HG03571 (cell line): Measurements from ENCODE around the gene CCL11.

Experiments
- ATAC-seq: cut with Tn5 transposase; IDR thresholded peaks from one replicate; pipeline ENCODE4 v1.9.1; 2021; ENCODE audit not compliant: unreplicated experiment

Gene CCL11

DNA sequence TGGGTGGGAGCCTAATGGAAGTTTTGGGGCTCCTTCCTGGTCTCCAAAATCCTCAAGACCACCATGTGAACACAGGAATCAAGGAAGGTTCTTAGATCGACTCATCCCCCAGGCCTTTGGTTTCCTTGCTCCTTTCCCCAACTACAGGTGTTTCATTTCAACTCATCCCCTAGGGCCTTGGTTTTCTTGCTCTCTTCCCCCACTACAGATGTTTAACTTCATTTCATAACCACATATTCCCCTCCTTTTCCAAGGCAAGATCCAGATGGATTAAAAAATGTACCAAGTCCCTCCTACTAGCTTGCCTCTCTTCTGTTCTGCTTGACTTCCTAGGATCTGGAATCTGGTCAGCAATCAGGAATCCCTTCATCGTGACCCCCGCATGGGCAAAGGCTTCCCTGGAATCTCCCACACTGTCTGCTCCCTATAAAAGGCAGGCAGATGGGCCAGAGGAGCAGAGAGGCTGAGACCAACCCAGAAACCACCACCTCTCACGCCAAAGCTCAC, at the start of gene CCL11:
CCL11 (plus strand) TSS at position 457 of the 507 bp plus-strand sequence. CDS start 67 bp downstream, outside the sequence.
- ATAC-seq, result no peak

DNA sequence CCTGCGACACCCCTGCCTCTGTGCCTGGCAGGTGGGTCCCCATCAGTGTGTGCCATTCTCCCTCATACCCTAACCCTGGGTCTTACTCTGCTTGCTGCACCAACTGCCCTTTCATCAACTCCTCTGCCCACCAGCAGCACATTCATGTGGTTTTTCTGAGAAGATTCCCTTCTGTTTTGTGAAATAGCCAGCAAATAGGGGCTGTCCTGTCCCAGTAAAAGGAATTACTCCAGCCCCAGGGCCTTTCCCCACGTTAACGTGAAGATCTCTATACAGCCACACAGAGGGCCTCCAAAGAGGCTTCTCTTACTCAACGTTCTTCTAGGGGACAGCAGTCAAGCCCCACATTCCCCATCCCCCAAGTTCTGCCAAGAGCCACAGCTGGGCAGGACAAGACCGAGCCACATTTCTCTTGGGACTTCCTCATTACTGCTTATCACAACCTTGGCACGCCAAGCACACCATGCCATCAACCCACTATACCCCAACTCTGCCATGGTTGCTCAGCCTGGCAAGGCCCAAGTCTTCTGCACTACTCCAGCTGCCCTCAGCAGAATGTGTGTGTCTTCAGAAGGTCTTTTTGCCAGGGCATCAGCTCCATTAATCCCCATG, 49.2 kb upstream of the CCL11 start:
- ATAC-seq, result no peak

DNA sequence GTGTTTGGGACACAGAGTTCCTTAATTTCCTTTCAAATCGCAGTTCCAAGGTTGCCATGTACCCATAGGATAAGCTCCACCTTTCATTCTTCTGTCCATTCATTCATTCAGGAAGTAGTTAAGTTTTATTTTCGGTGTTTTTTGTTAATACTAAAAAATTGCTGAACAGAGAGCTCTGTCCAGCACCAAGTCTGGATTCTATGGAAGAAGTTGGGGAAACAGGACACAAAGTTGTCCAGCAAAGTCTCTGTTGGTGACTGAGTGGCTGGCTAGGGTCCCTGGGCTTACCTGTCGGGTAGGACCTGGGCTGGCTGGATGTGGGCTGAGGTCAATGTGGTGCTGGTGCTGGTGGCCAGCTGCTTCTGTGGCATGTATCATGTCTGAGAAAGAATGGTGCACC, 48.1 kb upstream of the CCL11 start:
- no peak for ATAC-seq

DNA sequence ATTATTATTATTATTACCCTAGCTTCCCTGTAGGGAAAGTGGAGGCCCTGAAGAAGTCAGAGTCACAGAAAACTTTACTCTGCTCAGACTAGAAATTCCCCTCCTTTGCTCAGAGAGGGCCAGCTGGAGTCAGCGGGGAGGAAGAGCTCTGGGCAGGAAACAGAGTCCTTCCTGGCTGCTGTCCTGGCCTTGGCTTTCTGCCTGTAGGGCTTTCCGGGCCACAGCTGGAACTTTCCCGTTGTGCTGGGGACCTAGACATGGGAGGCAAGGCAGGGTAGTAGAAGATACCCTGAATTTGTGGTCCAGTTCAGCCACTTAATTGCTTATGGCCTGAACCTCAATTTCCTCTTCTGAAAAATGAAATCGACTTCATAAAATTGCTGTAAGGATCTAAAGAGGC, 44.5 kb upstream of the CCL11 start:
- no peak for ATAC-seq

DNA sequence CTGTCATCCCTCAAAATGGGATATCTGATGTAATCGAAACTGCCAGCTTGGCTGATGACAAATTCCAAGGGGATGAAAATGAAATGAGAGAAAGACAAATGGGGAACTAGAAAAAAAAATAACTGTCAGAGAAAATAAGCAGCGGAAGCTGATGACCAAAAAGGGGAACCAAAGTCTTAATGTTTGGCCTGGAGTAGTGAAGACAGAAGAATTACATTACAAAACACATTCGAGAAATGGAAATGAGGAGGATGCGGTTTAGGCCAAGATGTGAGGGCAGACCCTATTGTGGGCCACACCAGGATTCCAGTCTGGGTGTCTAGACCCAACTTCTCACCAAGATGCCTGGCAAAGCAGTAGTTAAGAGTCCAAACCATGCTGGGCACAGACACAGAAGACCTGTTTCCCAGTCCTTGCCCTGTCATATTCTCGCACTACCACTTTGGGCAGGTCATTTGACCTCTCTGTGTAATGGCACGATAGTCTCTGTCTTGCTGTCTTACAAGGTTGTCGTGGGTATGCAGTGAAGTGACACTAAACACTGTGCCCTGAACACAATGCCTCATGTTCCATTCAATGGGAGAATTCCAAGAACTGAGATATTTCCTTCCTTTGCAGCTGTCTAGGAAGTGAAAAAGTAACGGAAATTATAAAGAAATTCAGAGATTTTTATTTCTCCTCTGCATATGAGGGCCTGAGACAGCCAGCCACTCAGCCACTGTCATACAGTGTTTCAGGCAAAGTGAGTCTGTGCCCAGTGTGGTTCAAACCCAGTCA, 42.8 kb upstream of the CCL11 start:
- ATAC-seq, result no peak

DNA sequence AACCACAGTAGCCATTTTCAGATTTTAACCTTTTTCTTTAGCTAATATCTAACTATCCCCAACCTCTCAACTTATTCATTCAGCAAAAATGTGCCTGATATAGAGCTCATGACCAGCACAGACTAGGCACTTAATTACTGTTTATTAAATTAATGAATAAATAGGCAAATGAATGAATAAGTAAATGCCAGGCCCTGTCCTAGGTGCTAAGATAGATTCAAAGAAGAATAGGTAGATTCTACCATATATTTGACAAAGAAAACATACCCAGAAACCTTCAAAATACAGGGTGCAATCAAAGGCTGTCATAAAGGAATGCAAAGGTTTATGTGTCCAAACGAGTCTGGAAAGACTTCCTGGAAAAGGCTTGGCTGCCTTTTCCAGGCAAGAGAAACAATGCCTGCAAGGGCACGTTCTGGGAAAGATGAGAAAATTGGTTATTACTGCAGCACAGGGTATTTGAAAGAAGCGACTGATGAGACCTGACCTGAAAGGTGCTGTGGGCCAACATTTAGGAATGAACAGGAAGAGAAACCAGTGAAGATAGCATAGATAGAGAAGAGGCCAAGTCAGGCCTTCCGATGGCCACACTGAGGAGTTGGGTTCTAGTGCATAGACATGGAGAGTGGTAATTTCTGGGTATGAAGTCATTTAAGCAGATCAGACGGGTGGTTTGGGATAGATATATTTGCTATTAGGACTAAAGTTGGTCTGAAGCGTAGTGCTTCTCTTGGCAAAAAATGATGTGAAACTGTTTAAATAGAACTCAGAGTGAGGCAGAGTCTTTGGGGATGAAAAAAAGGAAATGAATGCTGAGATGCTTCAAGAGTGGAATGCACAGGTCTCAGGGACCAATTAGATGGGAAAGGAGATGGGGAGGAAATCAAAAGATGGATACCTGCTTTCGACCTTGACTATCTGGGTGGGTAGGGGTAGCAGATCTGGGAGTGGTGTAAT, 41.9 kb upstream of the CCL11 start:
- no peak for ATAC-seq

DNA sequence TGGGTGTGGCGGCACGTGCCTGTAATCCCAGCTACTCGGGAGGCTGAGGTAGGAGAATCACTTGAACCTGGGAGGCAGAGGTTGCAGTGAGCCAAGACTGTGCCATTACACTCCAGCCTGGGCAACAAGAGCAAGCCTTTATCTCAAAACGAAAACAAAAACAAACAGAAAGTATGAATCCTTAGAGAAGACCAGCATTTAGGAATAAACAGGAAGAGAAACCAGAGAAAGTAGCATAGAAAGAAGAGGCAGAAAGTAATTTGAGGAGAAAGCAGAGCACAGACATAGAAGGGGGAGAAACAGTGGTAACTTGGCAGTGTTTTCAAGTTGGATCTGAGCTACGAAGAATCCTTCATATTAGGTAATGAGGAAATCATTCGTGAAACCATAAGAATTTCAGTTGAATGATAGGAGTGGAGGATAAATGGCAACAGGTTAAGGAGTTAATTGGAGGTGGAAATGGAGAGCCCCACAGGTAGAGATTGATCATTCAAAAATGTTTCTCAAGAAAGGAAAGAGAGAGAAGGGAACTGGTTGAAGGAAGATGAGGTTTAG, 40.1 kb upstream of the CCL11 start:
- no peak for ATAC-seq

DNA sequence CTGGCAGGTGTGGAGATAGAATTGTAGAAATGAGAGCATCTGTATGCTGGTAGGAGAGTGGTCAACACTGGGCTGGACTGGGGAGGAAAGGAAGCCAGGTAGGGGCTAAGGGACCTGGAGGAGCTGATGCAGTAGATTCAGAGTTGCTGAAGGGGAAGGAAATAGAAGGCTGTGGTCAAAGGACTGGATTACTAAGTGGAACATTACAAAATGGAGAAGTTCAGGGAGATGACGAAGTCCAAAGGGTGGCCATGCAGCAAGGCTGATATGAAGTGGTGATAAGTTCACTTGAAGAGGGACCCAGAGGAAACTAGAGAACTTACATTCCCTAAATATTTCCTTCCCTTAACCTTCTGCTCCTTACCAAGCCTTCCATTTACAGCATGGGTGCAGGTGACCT, 39.1 kb upstream of the CCL11 start:
- no peak for ATAC-seq

DNA sequence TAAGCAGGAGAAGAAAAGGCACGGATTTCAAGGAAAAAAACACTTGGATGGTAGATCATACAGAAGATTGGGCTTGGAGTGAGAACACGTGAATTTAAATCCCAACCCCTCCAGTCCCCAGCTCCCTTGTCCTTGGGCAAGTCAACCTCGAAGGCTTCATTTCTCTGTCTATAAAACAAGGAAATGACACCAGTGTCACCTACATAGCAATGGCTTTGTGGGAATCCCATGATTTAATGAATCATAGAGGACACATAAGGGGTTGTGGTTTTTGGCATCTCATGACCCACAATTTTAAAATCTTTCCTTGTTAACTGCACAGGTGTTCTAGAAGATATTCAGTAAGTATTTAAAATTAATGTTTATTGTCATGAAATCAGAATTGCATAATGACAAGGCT, 38.7 kb upstream of the CCL11 start:
- no peak for ATAC-seq

DNA sequence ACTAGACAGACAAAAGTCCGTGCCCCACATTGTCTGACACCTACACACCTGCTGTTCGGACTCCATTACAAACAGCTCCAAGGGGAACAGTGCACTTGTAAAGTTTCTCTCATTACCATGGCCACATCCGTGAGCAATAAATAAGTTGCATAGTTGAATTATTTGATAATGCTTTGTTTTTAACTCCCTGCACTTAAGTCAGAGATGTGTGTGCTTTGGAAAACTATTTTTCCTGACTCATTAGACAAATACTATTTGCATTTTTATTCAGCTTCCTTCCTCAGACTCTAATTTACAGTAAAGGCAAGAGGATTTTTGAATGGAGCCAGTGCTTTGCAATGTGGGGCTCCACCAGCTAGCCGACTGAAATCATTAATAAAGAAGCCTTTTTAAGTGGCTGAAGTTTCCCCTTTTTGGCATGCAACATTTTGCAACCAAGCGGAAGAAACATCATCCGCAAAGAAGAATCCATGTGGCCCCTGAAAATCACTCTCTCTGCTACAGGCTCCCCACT, 37.0 kb upstream of the CCL11 start:
- ATAC-seq, result no peak

DNA sequence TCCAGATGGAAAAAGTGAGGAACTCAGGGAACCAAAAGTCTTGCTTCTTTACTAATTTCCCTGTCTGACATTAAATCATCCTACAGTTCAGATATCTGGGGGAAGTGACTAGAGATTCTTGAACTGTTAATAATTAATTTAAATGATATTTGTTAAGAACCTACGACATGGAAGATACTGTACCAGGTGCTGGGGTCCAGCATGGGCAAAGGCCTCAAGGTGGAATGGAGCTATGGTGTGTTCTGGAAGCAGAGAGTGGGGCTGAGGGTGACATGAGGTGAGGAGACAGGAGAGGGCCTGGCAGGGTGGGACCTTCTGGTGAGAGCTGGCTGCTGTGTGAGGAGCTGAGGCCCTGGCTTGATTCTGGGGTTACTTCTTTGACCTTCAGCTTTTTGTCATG, 36.5 kb upstream of the CCL11 start:
- ATAC-seq, result no peak

DNA sequence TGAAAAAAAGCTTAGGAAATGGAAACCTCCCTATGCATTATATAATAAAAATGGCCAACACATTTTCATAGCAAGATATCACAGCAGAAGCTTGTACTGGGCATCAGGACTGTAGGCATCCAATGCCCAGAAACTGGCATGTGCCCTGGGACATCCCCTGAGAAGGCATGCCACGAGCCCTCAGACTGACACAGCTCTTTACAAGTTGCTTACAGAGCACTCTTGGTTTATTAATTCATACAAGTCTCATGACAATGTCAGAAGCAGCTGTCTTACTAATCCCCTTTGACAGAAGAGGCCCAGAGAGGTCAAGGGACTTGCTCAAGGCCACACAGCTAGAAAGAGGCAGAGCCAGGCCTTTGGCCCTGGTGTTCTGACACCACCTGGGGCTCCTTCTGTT, 36.1 kb upstream of the CCL11 start:
- no peak for ATAC-seq

DNA sequence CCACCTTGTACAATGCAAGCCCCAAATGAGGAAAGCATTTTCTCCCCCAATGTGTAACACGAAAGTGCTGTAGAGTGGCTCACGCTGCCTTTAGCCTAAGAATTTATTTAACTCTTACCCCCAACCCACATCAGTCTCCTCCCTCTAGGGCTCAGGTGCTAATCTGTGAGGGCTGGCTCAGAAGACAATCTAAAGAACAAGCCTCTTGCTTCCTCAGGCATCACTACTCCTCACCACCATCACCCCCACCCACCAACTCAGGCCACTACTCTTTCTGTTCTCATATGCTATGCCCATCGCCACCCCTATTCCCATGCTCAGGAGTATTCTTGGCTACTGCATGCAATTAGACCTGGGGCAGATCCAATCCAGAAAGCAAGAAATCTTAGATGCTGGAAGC, 34.4 kb upstream of the CCL11 start:
- ATAC-seq, result no peak

DNA sequence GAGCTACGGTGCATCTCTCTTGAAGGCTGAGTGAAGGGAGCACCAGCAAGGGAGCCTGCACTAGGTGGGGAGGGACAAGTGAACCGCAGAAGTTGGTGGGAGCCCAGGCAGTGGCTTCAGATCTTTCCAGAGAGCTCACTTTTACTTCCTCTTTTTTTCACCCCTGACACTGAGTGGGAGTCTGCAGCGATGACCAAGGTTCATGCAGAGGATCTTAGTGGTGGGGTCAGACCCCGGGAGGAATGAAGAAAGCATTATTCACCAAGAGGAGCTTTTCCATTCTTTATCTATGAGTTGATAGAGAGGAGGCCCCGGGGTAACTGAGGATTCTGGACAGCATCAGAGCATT, 33.5 kb upstream of the CCL11 start:
- ATAC-seq, result no peak

DNA sequence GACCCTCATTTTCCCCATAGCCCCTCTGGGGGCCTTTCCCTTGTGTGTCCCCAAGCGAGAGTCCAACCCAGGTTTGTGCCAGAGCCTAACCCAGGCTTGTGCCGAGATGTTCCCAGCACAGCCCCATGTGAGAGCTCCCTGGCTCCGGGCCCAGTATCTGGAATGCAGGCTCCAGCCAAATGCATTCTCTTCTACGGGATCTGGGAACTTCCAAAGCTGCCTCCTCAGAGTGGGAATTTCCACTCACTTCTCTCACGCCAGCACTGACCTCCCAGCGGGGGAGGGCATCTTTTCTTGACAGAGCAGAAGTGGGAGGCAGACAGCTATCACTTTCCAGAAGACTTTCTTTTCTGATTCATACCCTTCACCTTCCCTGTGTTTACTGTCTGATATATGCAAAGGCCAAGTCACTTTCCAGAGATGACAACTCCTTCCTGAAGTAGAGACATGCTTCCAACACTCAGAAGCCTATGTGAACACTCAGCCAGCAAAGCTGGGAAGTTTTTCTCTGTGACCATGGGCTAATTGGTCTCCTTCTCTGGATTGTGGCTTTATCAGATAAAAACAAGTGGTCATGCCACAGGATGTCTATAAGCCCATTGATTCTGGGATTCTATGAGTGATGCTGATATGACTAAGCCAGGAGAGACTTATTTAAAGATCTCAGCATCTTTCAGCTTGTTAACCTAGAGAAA, 33.0 kb upstream of the CCL11 start:
- ATAC-seq, result no peak

DNA sequence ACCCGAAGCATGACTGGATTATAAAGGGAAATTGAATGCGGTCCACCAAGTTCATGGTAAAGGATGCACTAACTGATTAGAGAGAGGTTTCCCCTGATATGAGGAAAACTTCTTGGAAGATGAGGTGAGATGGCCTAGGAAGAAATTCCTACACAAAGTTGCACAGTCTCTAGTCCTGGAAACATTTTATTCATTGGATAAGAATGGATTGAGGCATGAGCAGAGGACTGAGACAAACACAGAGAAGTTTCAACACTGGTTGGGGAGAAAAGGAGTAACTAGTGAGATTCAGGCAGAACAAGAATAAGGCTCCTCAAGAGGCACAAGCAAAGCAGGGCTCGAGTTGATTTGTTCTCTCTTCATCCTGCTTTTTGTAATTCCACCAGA, 32.4 kb upstream of the CCL11 start:
- no peak for ATAC-seq

DNA sequence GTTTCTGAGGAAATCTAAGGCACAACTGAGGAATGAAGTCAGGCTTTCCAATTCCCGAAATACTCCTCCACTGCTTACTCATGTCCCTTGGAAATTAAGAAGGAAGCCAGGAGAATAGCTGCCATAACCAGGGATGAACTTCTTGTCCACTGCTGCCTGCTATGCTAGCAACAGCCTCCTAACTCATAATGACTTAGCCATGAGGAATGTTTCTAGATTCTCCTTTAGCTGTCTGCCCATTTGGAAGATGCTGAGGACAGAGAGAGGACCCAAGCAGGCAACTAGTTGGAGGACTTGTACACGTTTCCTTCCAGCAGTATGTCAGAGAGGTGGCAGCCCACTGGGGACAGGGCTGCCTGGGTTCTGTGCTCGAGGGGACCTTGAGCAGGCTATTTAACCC, 31.4 kb upstream of the CCL11 start:
- ATAC-seq, result no peak

DNA sequence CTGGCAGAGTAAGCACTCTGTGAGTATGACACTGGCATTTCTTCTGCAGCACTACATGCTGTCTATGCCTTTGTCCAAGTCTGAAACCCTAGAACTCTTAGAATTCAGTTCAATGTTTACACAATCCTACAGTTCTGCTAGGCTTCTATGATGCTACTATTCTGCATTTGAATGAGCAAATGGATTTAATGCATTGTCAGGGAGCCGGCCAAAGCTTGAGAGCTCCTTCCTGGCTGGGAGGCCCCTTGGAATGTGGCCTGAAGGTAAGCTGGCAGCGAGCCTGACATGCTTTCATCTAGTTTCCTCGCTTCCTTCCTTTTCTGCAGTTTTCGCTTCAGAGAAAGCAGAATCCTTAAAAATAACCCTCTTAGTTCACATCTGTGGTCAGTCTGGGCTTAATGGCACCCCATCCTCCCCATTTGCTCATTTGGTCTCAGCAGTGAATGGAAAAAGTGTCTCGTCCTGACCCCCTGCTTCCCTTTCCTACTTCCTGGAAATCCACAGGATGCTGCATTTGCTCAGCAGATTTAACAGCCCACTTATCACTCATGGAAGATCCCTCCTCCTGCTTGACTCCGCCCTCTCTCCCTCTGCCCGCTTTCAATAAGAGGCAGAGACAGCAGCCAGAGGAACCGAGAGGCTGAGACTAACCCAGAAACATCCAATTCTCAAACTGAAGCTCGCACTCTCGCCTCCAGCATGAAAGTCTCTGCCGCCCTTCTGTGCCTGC, 30.7 kb upstream of the CCL11 start, which contains the start of gene CCL2:
CCL2 (plus strand) TSS at position 635 of the 730 bp plus-strand sequence; CDS start at position 700, 65 bp downstream.
- ATAC-seq, result no peak

DNA sequence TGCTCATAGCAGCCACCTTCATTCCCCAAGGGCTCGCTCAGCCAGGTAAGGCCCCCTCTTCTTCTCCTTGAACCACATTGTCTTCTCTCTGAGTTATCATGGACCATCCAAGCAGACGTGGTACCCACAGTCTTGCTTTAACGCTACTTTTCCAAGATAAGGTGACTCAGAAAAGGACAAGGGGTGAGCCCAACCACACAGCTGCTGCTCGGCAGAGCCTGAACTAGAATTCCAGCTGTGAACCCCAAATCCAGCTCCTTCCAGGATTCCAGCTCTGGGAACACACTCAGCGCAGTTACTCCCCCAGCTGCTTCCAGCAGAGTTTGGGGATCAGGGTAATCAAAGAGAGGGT, 30.2 kb upstream of the CCL11 start:
- no peak for ATAC-seq

DNA sequence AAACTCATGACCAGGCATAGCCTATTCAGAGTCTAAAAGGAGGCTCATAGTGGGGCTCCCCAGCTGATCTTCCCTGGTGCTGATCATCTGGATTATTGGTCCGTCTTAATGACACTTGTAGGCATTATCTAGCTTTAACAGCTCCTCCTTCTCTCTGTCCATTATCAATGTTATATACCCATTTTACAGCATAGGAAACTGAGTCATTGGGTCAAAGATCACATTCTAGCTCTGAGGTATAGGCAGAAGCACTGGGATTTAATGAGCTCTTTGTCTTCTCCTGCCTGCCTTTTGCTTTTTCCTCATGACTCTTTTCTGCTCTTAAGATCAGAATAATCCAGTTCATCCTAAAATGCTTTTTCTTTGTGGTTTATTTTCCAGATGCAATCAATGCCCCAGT, 29.7 kb upstream of the CCL11 start:
- ATAC-seq, result no peak
